IMR-90 (cell line): ENCODE results near the gene PARP1.

Source experiments
- CTCF ChIP-seq: conservative IDR thresholded peaks from 2 replicates; pipeline ENCODE4 v1.5.1; 2012; ENCODE audit warnings: mild to moderate bottlenecking, low read depth, low read length, improper control_type of control experiment
- MAFK ChIP-seq: IDR thresholded peaks from 2 replicates; pipeline ENCODE4 v1.6.1; 2012; ENCODE audit warnings: low read depth, low read length, improper control_type of control experiment
- MAZ ChIP-seq: IDR thresholded peaks from 2 replicates; pipeline ENCODE4 v1.6.1; 2012; ENCODE audit warnings: low read depth, mild to moderate bottlenecking, low read length, improper control_type of control experiment, moderate library complexity, borderline replicate concordance
- MXI1 ChIP-seq: IDR thresholded peaks from 2 replicates; pipeline ENCODE4 v1.6.1; 2012; ENCODE audit warnings: low read depth, mild to moderate bottlenecking, low read length, moderate library complexity, borderline replicate concordance
- POLR2A ChIP-seq: IDR thresholded peaks from 2 replicates; pipeline ENCODE4 v1.6.1; 2012; ENCODE audit warnings: mild to moderate bottlenecking, low read depth, low read length
- RAD21 ChIP-seq: IDR thresholded peaks from 2 replicates; pipeline ENCODE4 v1.6.1; 2012; ENCODE audit warnings: low read length, improper control_type of control experiment
- RCOR1 ChIP-seq: IDR thresholded peaks from 2 replicates; pipeline ENCODE4 v1.6.1; 2012; ENCODE audit warnings: mild to moderate bottlenecking, low read length, improper control_type of control experiment; ENCODE audit not compliant: insufficient replicate concordance
- SMC3 ChIP-seq: fragments of 150-350 bp; IDR thresholded peaks from 2 replicates; pipeline ENCODE4 v1.6.1; 2016; ENCODE audit warnings: low read depth, mild to moderate bottlenecking, antibody characterized with exemption, low read length, moderate library complexity
- USF2 ChIP-seq: fragments of 150-350 bp; IDR thresholded peaks from 2 replicates; pipeline ENCODE4 v1.6.1; 2017; ENCODE audit warnings: mild to moderate bottlenecking, antibody characterized with exemption, low read length, low read depth

DNA sequence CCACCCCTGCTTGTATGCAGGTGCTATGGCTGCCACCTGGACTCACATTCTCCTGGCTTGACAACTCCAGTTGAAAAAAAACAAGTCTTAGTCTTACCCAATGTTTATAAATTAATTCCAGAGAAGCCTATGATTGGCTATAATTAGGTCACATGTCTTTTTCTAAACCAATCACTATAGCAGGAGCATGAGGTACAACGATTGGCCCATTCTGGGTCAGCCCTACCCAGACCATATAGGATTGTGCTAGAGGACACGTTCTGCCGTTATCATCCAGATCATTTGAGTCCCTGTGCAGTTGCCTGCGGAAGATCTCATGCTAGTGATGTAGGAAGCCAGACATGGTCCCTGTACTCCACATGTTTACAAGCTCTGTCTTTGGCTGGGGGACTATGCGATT is 41.9 kb upstream of the PARP1 start:
- TF ChIP-seq CTCF (no peak), POLR2A (no peak), MXI1 (no peak), MAFK (no peak), USF2 (no peak), SMC3 (no peak), RAD21 (no peak), RCOR1 (no peak), MAZ (no peak)
